NCI-H1694 treated with DMSO at 0.1 percent for 48 hours (cell line): ENCODE measurements around the gene GAL3ST1.
"Not testable (repeated sequence)": the region's sequence is repeated elsewhere in the genome, so short reads cannot be mapped to it uniquely, and the experiment has no call there.

Source experiments
- DNase-seq: peaks from one replicate; lab custom pipeline; 2025; lab: John Stamatoyannopoulos, UW

The GAL3ST1 gene

GRCh38 chr22:30564045-30564760, 10.3 kb downstream of the GAL3ST1 start:
- no peak for DNase-seq

GRCh38 chr22:30562366-30562765, 12.1 kb downstream of the GAL3ST1 start:
- no peak for DNase-seq

GRCh38 chr22:30561402-30562189, 12.9 kb downstream of the GAL3ST1 start:
- DNase-seq, result no peak

- DNase-seq, result not testable (repeated sequence)
Measured at GRCh38 chr22:30560643-30561202, 13.7 kb downstream of the GAL3ST1 start.

- no peak for DNase-seq
Measured at GRCh38 chr22:30559889-30560288, 14.6 kb downstream of the GAL3ST1 start.

GRCh38 chr22:30557243-30557642, 17.2 kb downstream of the GAL3ST1 start:
- DNase-seq, result no peak

- DNase-seq, result no peak
Measured at GRCh38 chr22:30556388-30556787, 18.1 kb downstream of the GAL3ST1 start.

- DNase-seq, result no peak
Measured at GRCh38 chr22:30555282-30556210, 18.9 kb downstream of the GAL3ST1 start.

- no peak for DNase-seq
Measured at GRCh38 chr22:30553971-30554370, 20.5 kb downstream of the GAL3ST1 start.

- no peak for DNase-seq
Measured at GRCh38 chr22:30552719-30553118, 21.7 kb downstream of the GAL3ST1 start.

GRCh38 chr22:30551813-30552212, 22.7 kb downstream of the GAL3ST1 start:
- not testable (repeated sequence) for DNase-seq

GRCh38 chr22:30547188-30547587, 27.3 kb downstream of the GAL3ST1 start:
- DNase-seq, result no peak

- DNase-seq, result no peak
Measured at GRCh38 chr22:30546616-30547015, 27.8 kb downstream of the GAL3ST1 start, which contains the start of gene SEC14L6. Gene SEC14L6 (minus strand): TSS chr22:30546741. CDS start chr22:30546682, 59 bp downstream.

GRCh38 chr22:30542811-30543188, 31.7 kb downstream of the GAL3ST1 start:
- DNase-seq, result no peak

GRCh38 chr22:30541961-30542810, 32.3 kb downstream of the GAL3ST1 start:
- DNase-seq, result no peak

GRCh38 chr22:30541511-30541910, 33.0 kb downstream of the GAL3ST1 start:
- not testable (repeated sequence) for DNase-seq

GRCh38 chr22:30539368-30539767, 35.1 kb downstream of the GAL3ST1 start:
- no peak for DNase-seq

GRCh38 chr22:30538280-30538679, 36.2 kb downstream of the GAL3ST1 start:
- DNase-seq, result no peak

- no peak for DNase-seq
Measured at GRCh38 chr22:30537083-30537731, 37.3 kb downstream of the GAL3ST1 start.

- DNase-seq, result no peak
Measured at GRCh38 chr22:30535182-30535581, 39.3 kb downstream of the GAL3ST1 start.
